ENCODE measurements around the gene DNMT1.

DNA sequence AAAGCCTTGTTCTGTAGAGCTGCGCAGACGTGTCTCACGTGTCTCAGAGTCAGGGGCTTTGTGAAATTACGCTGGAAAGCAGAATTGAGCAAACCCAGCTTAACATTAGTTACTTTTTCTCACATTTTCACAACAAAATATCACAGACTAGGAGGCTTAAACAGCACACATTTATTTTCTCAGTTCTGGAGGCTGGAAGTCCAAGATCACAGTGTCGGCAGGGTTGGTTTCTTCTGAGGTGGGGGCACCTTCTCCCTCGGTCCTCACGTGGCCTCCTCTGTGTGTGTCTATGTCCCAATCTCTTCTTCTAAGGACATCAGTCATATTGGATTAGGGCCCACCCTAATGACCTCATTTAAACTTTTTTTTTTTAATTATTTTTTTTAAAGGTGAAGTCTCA, 70.3 kb downstream of the DNMT1 start:
- TF ChIP-seq, protein P1, sequence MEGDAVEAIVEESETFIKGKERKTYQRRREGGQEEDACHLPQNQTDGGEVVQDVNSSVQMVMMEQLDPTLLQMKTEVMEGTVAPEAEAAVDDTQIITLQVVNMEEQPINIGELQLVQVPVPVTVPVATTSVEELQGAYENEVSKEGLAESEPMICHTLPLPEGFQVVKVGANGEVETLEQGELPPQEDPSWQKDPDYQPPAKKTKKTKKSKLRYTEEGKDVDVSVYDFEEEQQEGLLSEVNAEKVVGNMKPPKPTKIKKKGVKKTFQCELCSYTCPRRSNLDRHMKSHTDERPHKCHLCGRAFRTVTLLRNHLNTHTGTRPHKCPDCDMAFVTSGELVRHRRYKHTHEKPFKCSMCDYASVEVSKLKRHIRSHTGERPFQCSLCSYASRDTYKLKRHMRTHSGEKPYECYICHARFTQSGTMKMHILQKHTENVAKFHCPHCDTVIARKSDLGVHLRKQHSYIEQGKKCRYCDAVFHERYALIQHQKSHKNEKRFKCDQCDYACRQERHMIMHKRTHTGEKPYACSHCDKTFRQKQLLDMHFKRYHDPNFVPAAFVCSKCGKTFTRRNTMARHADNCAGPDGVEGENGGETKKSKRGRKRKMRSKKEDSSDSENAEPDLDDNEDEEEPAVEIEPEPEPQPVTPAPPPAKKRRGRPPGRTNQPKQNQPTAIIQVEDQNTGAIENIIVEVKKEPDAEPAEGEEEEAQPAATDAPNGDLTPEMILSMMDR (IDR thresholded peaks at IDR 0.05): no peak
- no peak for TF ChIP-seq ZFX (IDR thresholded peaks at IDR 0.05; ENCODE audit: borderline replicate concordance)
